HPDE6-E6E7 (cell line): Measurements from ENCODE around the gene LMTK2.

Experiments used
- DNase-seq: peaks from one replicate; pipeline ENCODE4 v3.0.0; 2011; ENCODE audit warnings: missing footprints; ENCODE audit errors: extremely low spot score

Gene LMTK2

DNA sequence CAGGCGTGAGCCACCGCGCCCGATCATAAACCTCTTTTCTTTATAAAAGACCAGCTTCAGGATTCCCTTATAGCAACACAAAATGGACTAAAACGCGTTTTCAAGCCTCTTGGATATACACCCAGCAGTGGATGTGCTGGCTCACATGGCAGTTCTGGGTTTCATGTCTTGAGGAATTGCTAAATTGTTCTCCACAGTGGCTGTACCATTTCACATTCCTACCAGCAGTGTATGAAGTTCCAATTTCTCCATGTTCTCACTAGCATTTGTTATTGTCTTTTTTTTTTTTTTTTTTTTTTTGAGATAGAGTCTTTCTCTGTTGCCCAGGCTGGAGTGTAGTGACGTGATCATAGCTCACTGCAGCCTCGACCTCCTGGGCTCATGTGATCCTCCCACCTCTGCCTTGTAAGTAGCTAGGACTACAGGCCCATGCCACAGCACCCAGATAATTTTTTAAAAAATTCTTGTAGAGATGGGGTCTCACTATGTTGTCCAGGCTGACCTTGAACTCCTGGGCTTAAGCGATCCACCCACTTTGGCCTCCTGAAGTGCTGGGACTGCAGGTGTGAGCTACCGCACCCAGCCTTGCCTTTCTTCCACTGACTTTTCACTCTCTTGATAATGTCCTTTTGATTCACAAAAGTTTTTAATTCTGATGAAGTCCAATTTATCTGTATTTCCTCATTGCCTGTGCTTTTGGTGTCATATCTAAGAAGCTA lies 127.9 kb downstream of the LMTK2 start:
- DNase-seq = no peak

DNA sequence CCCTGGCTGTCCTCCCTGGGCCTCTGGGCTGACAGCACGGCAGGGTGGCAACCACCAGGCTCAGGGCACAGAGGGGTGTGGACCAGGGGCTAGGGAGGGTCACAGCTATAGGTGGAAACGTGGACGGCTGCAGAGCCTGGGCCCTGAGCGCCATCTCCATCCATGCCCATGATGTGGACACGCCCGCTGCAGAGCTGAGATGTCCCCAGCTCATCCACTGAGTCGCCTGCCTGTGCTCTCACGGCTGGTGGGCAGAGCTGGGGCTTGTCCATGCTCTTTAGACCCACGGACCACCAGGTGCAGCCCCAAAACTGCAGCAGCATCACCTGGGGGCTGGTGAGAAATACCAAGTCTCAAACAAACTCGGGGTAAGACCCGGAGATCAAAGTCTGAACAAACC lies 129.2 kb downstream of the LMTK2 start:
- no peak for DNase-seq

GRCh38 chr7:98236355-98237185 lies 129.9 kb downstream of the LMTK2 start:
- no peak for DNase-seq

DNA sequence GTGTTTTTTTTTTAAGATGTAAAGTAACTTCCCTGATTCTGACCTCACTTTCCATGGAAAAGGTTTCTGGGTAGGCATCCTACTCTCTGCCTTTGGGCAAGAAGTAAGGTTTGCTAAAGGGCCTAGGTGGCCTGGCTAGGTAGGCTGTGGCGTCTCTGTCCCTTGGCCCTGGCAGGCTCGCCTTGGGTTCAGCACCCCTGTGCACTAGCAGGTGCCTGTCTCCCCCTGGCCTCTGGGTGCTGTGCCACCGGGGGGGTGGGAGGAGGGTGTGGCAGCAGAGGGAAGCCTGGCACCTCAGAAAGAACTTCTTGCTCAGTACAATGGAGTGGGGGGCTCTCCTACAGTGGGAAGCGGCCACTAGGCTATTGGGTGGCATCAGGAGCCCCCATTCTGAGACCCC lies 131.4 kb downstream of the LMTK2 start:
- no peak for DNase-seq

GRCh38 chr7:98238976-98239375 lies 132.3 kb downstream of the LMTK2 start:
- no peak for DNase-seq

DNA sequence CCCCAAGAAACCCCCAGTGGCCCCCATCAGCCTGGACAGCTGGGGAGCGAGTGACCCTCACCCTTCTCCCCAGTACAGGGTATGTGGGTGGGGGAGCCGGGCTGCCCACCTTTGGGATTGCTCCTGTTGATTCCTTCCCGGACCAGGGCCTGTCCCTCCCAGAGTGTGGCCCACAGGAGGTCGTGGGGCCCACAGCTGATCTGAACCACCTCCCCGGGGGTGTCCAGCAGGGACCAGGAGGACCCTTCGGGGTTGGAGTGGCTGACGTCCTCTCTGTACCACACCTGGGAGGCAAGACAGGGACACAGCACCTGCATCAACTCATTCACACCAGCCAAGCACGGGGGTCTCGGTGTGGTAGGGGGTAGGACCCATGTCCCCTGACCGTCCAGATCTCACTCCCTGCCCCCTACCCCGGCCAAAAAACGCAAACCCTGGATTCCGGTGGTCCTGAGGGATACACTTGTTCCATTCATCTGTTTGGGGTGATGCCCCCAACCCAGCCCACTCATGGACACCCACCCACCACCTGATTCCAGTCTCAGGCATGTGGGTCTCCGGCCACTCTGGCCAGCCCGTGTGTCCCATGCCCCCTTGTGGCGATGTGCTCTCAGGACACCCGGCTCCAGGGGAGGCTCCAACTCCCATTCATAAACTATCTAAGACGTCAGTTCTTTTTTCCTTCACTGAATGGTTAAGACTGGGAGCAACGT lies 134.5 kb downstream of the LMTK2 start:
- DNase-seq = peak; percentile 69

GRCh38 chr7:98241674-98242241 lies 135.1 kb downstream of the LMTK2 start:
- no peak for DNase-seq

DNA sequence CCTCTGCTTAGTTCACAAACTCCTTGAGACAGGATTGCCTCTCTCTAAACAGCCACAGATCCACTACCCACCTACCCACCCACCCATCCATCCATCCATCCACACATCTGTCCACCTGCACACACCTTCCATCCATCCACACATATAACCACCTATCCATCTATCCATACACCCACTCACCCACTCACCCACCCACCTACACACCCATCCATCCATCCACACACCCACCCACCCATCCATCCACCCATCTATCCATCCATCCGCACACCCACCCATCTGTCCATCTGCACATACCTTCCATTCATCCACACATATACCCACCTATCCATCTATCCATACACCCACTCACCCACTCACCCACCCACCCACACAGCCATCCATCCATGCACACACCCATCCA lies 135.7 kb downstream of the LMTK2 start:
- no peak for DNase-seq

GRCh38 chr7:98242934-98243333 lies 136.3 kb downstream of the LMTK2 start:
- no peak for DNase-seq

DNA sequence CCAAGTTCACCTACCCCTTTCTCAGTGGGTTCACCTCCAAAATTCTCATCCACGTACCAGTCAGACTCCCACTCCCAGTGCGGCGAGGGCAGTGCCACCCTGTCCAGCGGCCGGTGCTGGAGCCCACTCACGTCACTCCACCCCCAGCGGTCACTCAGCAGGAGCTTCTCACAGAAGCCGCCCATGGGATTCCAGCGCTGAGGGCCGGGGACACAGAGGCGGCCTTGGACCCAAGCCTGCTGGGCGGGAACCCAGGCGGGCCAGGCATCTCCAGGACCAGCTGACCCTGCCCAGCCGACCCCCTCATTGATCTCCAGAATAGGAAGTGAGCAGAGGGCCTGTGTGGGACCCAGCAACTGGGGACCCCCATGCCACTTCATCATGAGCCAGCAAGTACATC lies 138.2 kb downstream of the LMTK2 start:
- DNase-seq = no peak

GRCh38 chr7:98248156-98248555 lies 141.5 kb downstream of the LMTK2 start:
- no peak for DNase-seq

GRCh38 chr7:98249106-98249505 lies 142.4 kb downstream of the LMTK2 start:
- no peak for DNase-seq

- DNase-seq = no peak
These were observed 144.1 kb downstream of the LMTK2 start for GRCh38 chr7:98250789-98251188.

DNA sequence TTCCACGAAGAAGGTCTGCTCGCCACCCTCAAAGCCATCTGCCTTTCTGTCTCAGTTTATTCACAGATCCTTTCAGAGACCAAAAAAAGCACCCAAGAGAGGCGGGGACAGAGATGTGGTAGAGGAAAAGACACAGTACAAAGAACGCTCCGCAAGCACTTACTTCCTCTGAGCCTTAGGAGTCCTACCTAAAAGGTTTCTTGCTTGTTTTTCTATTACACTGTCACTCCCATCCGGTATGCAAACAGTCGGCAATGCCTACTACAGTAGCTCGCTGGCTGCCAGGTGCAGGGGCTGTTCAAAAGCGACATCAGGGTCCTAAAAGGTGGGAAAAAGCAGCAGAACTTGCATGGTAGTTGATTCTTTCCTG lies 144.6 kb downstream of the LMTK2 start:
- DNase-seq = no peak

DNA sequence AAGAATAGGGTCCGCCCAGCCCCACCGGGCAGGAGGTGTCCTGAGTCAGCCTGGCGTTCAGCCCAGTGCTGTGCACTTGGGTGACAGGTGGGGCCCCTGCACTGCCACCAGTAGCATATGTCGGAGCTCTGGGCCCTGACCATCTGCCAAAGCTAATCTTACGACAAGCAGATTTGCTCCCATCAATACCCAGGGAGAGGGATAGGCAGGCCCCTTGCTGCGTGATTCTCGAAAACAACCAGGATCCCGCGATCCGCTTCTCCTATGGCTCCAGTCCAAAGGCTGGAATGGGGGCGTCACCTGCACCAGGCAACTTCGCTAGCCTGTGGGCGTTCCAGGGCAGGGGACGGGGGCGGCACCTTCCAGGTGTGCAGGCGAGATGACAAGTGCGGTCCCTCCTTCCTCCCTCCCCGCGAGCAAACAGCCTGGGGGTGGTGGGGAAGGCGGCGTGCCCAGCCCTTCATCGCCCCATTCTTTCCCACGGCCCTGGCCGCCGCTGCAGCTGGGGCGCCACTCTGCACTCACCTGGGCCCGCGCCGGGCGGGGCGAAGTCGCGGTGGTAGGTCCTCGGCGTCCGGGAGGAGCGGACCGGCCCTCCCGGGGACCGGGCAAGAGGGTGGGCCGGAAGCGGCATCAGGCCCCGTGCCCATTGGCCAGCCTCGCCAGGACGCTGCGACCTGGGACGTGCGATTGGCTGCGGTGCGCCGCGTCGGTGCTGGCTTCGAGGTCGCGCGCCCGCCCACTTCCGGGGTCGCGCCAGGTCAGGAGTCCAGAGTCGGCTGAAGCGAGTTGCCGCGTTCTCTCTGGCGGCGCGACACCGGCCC lies 145.2 kb downstream of the LMTK2 start, which contains the start of gene TECPR1:
Gene TECPR1 (minus strand): TSS at position 632 of the 824 bp plus-strand sequence. CDS start 6,086 bp downstream, outside the sequence.
- peak; percentile 98 for DNase-seq

DNA sequence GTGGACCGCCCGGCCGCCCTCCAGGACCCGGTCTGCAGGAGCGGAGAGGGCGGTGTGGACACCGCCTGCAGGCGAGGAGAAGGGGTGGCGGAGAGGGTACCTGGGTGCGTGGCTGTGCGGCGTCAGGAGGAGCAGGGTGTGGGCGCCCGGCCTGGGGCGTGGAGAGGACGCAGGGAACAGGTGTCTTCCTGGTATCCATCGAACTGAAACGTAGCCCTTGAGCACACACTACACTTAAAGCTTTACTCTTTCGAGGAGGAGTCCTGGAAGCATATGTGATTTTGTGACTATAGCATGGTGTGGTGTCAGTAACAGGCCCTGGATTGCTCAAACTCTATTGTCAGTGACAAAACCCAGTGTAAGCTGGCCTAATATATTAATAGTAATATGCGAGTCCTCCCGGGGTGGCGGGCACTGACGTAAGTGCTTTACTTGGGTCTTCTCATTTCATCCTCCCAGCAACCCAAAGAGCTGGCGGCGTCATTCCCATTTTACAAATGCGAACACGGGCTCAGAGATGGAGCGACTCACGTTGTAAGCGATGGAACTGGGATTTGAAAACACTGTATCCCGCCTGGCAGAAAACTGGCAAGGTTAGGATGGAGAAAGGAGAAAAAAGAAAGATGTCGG lies 145.9 kb downstream of the LMTK2 start:
- peak; percentile 25 for DNase-seq

- no peak for DNase-seq
These were observed 147.9 kb downstream of the LMTK2 start for GRCh38 chr7:98254516-98254915.

GRCh38 chr7:98254951-98255610 lies 148.4 kb downstream of the LMTK2 start:
- no peak for DNase-seq

GRCh38 chr7:98256431-98256830 lies 149.8 kb downstream of the LMTK2 start:
- DNase-seq = no peak

GRCh38 chr7:98257701-98258100 lies 151.0 kb downstream of the LMTK2 start:
- no peak for DNase-seq
